SH-SY5Y (cell line): Measurements from ENCODE around the gene INSIG1.

Source experiments
- GATA2 ChIP-seq: IDR thresholded peaks from 2 replicates; pipeline ENCODE4 v1.6.1; 2011; ENCODE audit warnings: mild to moderate bottlenecking, low read depth, low read length
- GATA3 ChIP-seq: IDR thresholded peaks from 2 replicates; pipeline ENCODE4 v1.6.1; 2011; ENCODE audit warnings: low read depth, mild to moderate bottlenecking, low read length, moderate library complexity

DNA sequence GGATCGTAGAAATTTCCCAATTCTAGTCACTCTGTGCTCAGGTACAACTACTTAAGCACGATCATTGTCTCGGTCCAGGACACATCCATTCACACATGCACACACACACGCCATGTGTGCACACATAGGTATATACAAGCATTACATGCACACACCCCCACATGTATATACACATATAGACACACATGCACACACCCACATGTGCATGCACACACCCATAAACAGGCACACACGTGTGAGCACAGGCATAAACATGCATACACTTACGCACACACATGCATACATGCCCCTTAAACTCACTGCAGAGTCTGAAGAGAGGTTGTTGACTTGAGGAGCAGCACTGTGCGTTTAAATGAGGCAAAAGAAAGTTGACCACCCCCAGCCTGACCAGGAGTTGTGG is 32.5 kb upstream of the INSIG1 start:
- TF ChIP-seq GATA2 (no peak), GATA3 (no peak)
